GM21576 (cell line): Measurements from ENCODE around the gene GBX1.
A peak's percentile ranks its signal among the peaks of the same experiment; 100 is the strongest.

Experiments
- ATAC-seq: cut with Tn5 transposase; IDR thresholded peaks from one replicate; pipeline ENCODE4 v1.9.1; 2021; ENCODE audit warnings: mild to moderate bottlenecking, moderate library complexity; ENCODE audit not compliant: unreplicated experiment

Gene GBX1

DNA sequence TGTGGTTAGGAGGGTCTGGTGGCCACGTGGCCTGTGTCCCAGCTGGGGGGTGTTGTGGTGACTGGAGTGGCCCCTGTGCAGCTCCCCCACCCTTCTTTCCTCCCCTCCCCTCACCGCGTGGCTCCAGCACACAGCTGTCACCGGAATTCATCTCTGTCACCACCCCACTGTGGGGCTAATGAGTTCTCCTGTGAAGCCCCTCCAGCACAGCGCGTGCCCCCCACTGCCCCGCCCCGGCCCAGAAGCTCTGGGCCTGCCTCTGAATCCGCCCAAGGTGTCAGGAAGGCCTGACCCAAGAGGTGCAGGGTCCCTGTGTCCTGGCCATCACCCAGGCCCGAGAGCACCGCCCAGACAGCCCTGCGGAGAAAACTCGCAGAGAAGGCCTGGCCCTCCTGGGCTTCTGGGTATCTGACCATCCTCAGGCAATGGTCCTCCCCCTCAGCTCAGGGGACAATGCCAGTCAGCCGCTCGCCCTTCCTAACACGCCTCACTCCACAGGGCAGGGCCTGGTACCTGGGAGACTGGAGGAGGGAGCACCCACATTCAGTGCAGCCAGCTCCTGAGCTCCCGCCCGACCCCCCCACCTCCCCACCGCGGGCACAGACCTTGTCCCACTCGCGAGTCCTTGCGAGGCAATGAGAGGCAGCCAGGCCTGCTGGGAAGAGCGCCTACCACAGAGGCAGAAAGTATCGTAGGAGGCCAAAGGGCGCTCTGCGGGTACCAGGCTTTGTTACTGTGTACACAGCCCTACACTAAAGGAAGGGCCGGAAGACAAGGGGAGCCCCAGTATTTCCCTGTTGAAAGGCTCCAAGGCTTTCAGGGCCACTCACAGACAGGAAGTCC, 38.2 kb downstream of the GBX1 start:
- ATAC-seq: no peak

DNA sequence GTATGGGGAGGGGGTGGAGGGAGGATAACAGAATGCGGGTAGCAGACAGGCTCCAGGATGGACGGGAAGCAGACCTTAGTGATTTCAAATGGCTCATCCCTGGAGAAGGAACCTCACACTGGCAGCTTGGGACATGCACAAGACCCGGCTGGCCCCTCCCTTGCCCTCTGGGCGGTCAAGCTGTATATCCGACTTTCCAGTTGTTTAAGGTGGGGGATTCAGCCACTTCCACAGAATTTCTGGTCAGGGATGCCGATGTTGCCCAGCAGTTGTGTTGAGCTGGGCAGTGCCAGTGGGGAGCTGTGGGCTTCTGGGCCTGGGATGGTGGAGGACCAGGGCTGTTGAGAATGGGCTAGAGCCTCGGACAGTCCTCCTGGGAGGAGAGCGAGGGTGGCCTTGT, 38.8 kb downstream of the GBX1 start:
- ATAC-seq: no peak

DNA sequence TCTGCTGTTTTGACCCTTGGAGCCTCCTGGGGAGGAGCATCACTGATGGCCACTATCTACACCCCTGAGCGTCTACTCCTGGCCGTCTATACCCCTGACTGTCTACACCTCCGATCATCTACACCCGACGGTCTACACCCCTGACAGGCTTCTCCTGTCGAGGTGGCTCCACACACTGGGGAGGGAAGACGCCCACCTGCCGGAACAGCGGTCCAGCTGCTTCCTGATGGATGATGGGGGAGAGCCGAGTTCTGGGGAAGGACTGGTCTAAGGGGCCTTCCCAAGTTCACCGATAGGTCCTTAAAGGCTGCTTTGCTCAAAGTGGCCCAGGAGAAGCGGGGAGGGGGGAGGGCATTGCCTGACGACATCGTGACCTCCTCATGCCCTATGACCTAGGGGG, 39.4 kb downstream of the GBX1 start:
- no peak for ATAC-seq

DNA sequence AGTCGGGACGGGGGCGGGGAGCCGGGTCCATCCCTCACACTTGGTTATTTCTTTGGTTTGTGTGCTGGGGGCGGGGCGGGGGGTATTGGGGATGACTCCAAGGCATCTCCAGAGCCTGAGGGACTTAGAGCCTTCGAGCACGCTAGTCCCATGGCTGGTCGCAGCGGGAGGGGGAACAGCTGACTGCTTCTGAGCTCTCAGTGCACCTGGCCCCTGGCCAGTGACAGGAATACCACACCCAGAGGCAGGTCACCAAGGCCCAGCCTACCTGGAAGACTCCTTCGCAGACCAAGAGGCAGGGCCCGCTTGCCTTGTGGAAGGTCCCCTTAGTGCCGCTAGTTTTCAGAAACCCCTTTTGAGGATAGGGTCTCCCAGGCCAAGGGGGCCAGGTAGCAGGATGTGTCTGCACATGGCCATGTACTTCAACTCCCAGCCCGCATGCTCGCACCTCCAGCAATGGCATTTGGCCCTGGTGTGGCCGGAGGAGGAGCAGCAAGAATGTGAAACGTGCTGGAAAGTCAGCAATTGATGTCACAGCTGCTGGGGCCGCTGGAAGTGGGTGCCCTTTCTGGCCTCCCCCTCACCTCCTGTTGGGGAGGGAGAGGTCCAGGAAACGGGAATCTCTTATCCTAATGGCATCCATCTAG, 40.9 kb downstream of the GBX1 start:
- no peak for ATAC-seq

DNA sequence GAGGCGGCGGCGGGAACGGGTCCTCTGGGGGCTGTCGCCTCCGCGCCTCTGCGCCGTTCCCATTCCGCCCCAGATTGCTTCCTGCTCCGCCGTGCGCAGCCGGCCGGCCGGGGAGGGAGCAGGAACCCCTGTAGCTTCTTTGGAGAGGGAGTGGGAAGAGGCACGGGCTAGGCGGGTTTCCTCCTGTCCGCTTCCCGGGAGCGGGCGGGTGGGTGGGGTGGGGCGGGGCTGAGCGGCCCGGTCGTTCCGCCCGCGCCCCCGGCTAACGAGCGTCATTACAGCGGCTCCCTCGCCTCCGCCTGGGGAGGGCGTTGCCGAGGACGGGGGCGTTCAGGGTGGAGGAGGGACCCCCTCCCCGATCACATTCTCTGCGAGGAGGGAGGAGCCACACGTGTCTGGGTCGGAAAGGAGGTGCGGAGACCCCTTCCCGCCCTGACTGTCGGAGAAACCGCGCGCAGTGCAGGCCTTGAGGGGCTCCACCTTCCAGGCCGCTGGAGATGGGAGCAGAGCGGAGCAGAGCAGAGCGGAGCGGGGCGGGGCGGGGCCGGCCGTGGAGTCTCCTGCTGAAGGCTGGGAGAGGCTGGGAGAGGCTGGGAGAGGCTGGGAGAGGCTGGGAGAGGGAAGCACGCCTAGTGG, 41.5 kb downstream of the GBX1 start:
- no peak for ATAC-seq

DNA sequence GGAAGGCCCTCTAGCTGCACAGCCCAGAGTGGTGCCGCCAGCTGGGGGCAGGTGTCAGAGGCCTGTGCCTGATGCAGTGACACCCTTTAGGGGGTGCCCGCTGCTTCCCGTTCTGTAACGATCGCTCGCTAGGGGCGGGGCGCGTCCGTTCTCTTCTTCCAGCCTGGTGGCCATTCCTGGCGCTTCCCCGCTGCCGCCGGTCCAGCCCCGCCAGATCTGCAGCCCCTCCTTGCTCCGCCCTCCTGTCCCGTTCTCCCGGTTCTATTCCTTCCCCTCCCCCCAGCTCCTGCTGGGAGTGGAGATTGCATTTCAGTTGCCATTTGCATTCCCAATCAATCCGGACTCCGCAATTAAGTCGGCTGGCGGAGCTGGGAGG, 42.0 kb downstream of the GBX1 start:
- no peak for ATAC-seq

DNA sequence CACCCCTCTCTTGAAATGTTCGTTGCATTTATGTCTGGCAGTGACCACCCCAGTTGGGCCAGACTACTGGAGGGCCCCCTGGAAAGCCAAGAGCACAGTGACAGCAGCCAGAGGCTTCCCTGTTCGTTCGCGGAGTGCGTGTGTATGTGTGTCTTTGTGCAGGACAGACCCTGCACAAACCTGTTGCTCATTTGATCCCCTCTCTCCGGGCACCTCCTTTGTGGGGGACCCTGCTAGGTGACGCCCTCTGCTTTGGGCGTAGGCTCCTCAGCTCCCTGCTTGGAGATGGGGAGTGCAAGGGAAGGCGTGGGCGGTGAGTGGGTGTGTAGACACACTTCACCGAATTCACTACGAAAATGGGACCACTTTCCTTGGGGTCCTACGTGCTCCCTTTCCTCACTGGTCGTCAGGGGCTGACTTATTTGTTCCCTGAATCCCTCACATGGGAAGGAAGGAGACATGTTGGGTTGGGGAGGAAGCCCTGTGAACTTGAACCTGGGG, 42.5 kb downstream of the GBX1 start:
- ATAC-seq: no peak

DNA sequence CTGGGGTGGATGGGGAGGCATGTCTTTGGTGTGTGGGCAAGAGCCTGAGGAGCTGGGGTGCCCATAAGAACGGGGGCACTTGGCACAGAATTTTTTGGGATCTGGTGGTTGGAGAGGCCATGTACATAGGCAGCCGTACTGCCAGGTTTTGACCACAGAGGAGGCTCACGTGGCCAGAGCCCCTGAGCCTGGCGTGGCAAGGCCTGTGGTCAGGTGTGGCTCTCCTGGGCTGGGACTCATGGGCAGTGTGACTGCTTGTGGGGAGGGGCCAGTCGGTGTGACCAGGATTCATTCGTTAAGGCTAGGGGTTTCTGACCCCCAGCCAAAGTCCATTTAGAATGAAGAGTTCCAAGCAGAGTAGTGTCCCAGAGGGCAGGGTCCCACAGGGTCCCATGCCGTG, 43.0 kb downstream of the GBX1 start:
- ATAC-seq: no peak

DNA sequence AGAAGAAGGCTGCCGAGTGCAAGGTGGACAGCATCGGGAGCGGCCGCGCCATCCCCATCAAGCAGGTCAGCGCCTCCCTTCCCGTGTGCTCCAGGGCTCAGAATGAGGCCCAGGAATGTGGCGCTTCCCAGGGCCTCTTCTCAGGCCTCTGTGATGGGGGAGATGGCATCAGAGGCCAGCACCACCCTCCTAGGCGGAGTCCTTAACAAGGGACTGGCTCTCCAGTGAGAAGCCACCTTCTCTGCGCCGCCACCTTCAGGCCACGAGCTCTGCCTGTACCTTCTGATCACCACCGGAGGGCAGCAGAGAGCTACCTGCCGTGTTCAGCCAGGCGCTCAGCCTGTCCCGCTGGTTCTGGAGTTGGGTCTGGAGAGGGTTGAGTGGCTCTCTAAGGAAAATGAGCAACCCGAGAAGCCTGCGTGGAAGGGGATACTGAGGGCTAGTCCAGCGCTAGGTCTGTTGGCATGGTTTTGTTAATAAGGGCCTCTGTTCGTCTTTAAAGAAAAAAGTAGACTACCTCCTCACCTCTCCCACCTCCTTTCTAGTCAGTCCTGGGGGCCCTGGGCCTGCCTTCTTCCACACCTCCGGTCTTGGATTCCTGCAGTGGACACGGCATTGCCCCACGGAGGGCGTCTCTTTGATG, 43.6 kb downstream of the GBX1 start:
- peak; percentile 86 for ATAC-seq

DNA sequence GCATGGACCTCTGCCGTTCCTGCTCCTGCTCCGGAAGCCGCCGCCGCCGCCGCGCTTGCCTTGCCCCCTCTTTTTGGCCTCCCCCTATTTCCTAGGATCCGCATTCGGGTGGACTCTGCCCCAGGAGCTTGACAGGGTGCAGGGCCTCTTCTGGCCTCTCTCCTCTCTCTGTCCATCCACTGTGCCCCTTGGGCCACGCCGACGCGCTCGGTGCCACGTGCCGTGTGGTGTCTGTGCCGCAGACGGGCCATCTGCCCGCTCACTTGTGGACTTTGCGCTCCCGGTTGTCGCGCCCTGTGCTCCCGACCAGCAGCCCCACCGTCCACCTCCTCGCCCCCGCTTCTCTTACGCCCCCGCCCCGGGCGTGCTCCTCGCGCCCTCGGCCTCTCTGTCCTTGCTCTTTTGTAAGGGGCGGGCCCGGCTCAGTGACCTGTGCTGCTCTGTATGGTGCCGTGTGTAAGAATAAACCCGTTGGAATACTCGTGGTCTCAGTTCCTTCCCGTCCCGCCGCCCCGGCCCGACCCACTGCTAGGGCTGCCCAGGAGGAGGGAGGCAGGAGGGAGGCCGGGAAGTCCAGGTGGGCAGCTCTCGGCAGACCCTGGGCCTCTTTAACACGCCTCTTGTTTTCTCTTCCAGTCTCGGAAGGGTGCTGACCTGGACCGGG, 44.2 kb downstream of the GBX1 start:
- no peak for ATAC-seq

DNA sequence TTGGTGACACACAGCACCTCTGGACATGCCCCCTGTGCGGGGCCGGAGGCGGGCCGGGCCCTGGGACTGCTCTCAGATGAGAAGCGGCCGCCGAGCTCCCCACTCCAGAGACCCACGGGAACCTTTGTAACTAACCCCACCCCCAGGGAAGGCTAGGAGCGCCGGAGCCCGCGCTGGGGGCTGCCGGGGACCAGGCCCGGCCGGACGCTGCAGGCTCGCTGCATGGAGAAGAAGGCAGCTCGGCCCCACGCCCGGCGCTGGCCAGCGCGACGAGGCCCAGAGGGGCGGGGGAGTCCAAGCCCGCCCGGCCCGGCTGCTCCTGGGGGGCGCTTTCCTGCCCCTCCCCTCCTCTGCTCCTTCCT, 44.7 kb downstream of the GBX1 start:
- ATAC-seq: no peak

DNA sequence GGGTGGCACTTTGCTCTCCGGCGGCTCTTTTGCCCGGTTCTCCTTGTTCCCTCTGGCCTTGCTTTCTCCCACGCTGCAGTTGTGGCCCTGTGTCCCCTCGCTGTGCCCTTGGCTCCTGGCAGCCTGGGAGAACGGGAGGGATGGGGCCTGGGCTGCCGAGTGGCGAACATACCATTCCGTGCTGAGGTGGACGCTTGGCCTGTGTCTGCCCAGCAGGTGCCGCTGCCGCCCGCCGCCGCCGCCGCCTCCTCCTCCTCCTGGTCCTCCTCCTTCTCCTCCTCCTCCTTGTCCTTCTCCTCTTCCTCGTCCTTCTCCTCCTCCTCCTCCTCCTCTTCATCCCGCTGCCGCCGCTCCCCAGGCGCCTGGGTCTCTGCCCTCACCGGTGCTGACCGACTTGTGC, 45.2 kb downstream of the GBX1 start:
- ATAC-seq: no peak

DNA sequence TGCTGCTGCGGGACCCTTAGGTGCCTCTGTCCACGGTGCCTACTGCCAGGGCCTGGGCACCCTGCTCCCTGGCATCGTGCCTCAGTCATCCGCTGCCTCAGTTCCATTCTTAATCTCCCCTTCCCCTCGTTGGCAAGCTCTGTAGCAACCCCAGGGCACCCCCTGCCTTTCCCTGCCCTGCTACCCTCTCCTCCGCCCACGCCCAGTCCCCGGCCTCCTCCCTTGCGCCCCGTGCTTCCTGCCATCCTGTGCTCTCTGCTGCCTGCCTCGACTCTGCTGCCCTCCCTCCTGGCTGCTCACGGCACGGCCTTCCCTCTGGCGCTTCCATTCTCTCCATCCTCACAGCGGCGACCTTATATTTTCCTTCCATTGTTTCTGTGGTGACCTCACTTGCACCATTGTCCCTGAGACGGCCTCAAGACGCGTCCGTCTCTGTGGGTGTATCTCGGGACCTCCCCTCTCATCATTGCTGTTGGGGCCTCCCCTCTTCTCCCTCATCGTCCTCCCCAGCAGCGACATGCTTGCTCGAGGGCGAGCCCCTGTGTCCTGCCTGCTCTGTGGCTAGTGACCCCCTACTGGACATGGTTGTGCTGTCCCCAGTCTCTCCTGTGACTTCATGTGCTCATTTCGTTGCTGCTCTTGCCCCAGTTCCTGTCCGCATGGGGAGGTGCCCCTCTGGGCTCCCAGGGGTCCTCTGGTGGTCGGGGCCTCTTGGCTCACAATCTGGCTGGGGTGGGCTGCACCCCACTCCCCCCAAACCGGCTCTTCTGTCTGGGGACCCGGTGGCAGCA, 45.9 kb downstream of the GBX1 start:
- no peak for ATAC-seq

DNA sequence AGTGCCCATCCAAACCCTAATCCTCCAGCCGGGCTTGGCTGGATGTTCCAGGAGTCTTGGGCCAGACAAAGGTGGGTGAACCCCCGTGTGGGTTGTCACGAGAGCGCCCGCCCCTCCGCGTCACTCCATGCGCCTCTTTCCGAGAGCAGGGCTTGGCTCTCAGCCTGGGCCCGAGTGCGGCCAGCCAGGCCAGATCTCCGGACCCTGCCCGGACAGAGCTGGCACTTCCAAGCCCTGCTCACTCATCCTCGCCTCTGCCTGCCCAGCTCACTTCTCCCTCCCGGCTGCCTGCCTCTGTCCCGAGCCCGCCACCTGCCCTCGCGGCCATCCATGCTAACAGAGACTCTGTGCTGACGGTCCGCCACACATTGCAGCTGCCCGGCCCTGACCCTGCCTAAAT, 46.6 kb downstream of the GBX1 start:
- no peak for ATAC-seq

DNA sequence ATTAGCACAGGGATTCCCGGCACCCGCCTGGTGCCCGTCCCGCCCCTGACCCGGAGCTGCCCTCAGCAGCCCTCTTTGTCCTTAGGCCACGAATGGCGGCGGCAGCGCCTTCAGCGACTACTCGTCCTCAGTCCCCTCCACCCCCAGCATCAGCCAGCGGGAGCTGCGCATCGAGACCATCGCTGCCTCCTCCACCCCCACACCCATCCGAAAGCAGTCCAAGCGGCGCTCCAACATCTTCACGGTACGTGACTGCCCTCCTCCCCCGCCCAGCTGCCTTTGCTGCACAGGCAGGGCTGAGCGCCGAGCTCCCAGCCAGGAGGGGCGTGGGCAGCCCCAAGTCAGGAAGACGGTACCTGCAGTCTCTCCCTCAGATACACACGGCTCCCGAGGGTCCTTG, 47.6 kb downstream of the GBX1 start:
- ATAC-seq: no peak

DNA sequence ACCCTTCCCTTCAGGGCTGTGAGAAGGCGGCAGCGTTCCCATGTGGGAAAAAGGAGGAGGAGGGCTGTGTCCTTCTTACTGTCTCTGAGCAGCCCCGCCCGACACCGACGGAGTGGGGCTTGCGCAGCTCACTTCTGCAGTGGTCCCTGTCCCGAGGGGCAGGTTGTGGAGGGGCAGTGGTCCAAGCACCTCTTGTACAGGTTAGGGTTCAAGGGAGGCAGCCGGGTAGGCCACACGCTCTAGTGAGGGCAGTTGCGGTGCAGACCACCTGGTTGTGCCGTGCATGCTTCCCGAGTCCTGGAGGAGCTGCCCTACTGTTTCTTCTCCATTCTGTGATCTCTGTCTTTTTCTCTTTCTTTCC, 48.5 kb downstream of the GBX1 start:
- no peak for ATAC-seq

DNA sequence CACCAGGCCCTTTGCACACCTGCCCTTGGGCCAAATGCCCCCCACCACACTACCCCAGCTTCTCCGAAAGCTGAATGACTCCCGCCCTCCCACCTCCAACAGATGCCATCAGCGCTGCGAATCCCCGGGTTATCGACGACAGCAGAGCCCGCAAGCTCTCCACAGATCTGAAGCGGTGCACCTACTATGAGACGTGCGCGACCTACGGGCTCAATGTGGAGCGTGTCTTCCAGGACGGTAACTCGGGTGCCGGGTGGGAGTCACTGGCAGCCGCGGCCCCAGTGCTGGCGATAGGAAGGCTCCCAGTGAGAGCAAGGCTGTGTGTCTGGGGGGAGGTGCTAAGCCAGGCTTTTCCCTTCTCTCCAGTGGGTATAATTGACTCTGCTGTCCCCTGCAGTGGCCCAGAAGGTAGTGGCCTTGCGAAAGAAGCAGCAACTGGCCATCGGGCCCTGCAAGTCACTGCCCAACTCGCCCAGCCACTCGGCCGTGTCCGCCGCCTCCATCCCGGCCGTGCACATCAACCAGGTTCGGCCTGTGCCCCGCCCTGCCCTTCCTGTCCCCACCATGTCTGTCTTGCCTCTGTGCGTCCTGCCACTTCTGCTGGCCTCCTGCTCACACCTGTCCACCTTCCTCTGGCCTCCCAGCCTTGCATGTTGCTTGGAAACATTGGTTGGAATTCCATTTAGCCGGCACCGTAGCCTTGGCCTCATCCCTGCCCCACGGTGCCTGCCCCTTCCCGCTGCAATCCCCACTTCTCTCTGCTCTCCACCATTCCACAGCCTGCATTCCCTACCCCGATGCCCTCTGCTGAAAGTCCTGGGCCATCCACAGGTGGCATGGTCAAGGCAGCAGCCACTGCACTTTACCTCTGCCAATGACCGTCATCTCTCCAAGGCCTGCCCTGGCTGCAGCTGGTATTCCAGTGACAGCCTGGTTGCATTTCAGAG, 49.1 kb downstream of the GBX1 start:
- ATAC-seq: no peak

DNA sequence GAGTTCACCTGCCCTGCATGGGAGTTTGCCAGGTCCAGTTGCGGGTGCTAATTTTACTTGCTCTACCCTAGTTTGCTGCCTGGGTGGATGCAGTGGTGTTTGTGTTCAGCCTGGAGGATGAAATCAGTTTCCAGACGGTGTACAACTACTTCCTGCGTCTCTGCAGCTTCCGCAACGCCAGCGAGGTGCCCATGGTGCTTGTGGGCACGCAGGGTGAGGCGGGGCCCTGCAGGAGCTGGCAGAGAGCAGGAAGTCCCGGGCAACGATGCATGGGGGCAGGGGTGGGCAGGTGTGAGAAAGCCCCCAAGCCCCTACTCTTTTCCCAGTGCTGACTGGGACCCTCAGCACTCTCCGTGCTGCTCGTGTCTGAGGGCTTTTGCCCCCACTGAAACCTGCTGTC, 49.9 kb downstream of the GBX1 start:
- no peak for ATAC-seq
